HepG2 (cell line): ENCODE data around the gene HERC6. TPM values are rescaled to one million over a fixed set of nuclear protein-coding genes. Genes with fewer than 3 reads are reported as not detected.

ENCODE experiments used
- ATAC-seq: fragments of 200-7000 bp; cut with Tn5 transposase; 3 replicates; pipeline ENCODE4 v1.9.1; 2020; ENCODE audit warnings: mild to moderate bottlenecking, moderate library complexity
- BruUV-seq: library from RNA; stranded (reverse); fragments of 400-500 nt; replicated peaks from 2 replicates; lab custom pipeline; 2021; lab: Mats Ljungman, UMichigan
- CTCF ChIA-PET: fragments of 300-600 bp; formaldehyde crosslinking; extraction: SDS; loops from one replicate; lab custom pipeline; 2021; ENCODE audit warnings: low total read pairs, inconsistent platforms, low intra/inter-chr PET ratio; lab: Yijun Ruan, JAX
- POLR2A ChIA-PET: fragments of 350-600 bp; sonication (Branson Sonifier 250); formaldehyde crosslinking; loops from one replicate; lab custom pipeline; 2020; ENCODE audit warnings: antibody characterized with exemption, inconsistent platforms; lab: Yijun Ruan, JAX
- DNase-seq: peaks from one replicate; pipeline ENCODE4 v3.0.0-alpha.2; 2015; ENCODE audit warnings: low spot score
- FAIRE-seq: peaks from 3 replicates; lab custom pipeline; 2011; peaks lifted over from hg19 to GRCh38; lab: Jason Lieb, UNC
- H2AFZ ChIP-seq: one replicate; pipeline ENCODE4 v1.6.1; 2011; ENCODE audit warnings: low read length, inconsistent platforms
- H3K27ac ChIP-seq: fragments of 300-600 bp; 3 replicates; pipeline ENCODE4 v1.8.0; 2011; ENCODE audit warnings: mixed run types, mild to moderate bottlenecking, mixed read lengths, low read length, inconsistent platforms; ENCODE audit not compliant: insufficient read depth; ENCODE audit errors: extremely low read length
- H3K27me3 ChIP-seq, 2 experiments: fragments of 200-600 bp in 1 of 2; 2 replicates in 1 of 2; 3 replicates in 1 of 2; pipeline versions ENCODE4 v1.6.0 to v1.8.0; 2011; ENCODE audit warnings: low read length in 2 of 2, mild to moderate bottlenecking in 2 of 2, moderate library complexity in 2 of 2, inconsistent platforms in 1 of 2; ENCODE audit not compliant: insufficient read depth in 2 of 2, control insufficient read depth in 1 of 2
- H3K36me3 ChIP-seq, 2 experiments: fragments of 200-600 bp in 1 of 2; replicated peaks in 1 of 2; 2 replicates in 1 of 2; 3 replicates in 1 of 2; pipeline versions ENCODE4 v1.5.1 to v1.8.0; 2011; ENCODE audit warnings: low read length in 2 of 2, inconsistent platforms in 1 of 2; ENCODE audit not compliant: insufficient read depth in 2 of 2, control insufficient read depth in 1 of 2
- H3K4me1 ChIP-seq: 2 replicates; pipeline ENCODE4 v1.5.1; 2012; ENCODE audit warnings: low read length, inconsistent platforms; ENCODE audit not compliant: insufficient read depth
- H3K4me2 ChIP-seq: 2 replicates; pipeline ENCODE4 v1.6.0; 2011; ENCODE audit warnings: low read depth, low read length, inconsistent platforms
- H3K4me3 ChIP-seq, 3 experiments: fragments of 200-600 bp in 1 of 3; sonication (generic), shearing (Covaris generic) in 1 of 3; replicated peaks in 1 of 3; 2 replicates each; pipeline ENCODE4 v1.5.1; 2011 to 2016; ENCODE audit warnings: low read length in 3 of 3, inconsistent platforms in 2 of 3, low read depth in 2 of 3, mild to moderate bottlenecking in 2 of 3, control low read depth in 1 of 3, mixed read lengths in 1 of 3; ENCODE audit not compliant: insufficient read depth in 1 of 3
- H3K79me2 ChIP-seq: one replicate; pipeline ENCODE4 v1.6.1; 2011; ENCODE audit warnings: low read length, inconsistent platforms; ENCODE audit not compliant: insufficient read depth
- H3K9ac ChIP-seq: 2 replicates; pipeline ENCODE4 v1.6.0; 2011; ENCODE audit warnings: mild to moderate bottlenecking, low read depth, low read length, inconsistent platforms; ENCODE audit not compliant: insufficient read depth
- H3K9me3 ChIP-seq: 2 replicates; pipeline ENCODE4 v1.5.1; 2012; ENCODE audit warnings: mild to moderate bottlenecking, low read length
- H4K20me1 ChIP-seq: 2 replicates; pipeline ENCODE4 v1.6.0; 2011; ENCODE audit warnings: inconsistent platforms, mild to moderate bottlenecking, low read length, moderate library complexity; ENCODE audit not compliant: insufficient read depth
- NONO ChIP-seq, 2 experiments: fragments of 450-650 bp in 1 of 2; sonication (generic) in 1 of 2; formaldehyde crosslinking in 1 of 2; IDR thresholded peaks in 1 of 2; conservative IDR thresholded peaks in 1 of 2; 2 replicates each; pipeline versions ENCODE4 v1.6.1 to v1.8.0; 2017 to 2022; ENCODE audit warnings: mild to moderate bottlenecking in 1 of 2, missing genetic modification reagents in 1 of 2, moderate library complexity in 1 of 2
- SMARCE1 ChIP-seq: fragments of 450-650 bp; IDR thresholded peaks from 2 replicates; pipeline ENCODE4 v1.6.1; 2017; ENCODE audit warnings: borderline replicate concordance
- SUZ12 ChIP-seq: fragments of 150-350 bp; IDR thresholded peaks from 2 replicates; pipeline ENCODE4 v1.6.1; 2014; ENCODE audit warnings: low read depth, low read length
- TSC22D2 ChIP-seq: sonication (generic); formaldehyde crosslinking; IDR thresholded peaks from 2 replicates; pipeline ENCODE4 v1.5.1; 2020; ENCODE audit warnings: missing genetic modification reagents, mild to moderate bottlenecking, borderline replicate concordance
- YEATS4 ChIP-seq: sonication (generic); formaldehyde crosslinking; IDR thresholded peaks from 2 replicates; pipeline ENCODE4 v1.4.0; 2020; ENCODE audit warnings: missing genetic modification reagents, borderline replicate concordance
- ZBTB20 ChIP-seq: sonication (generic); formaldehyde crosslinking; IDR thresholded peaks from 2 replicates; pipeline ENCODE4 v1.8.1; 2023; ENCODE audit warnings: missing genetic modification reagents, low read depth, mild to moderate bottlenecking, borderline replicate concordance
- ZFAT ChIP-seq: sonication (generic); formaldehyde crosslinking; conservative IDR thresholded peaks from 2 replicates; pipeline ENCODE4 v1.8.1; 2023; ENCODE audit warnings: missing genetic modification reagents, inconsistent platforms
- ZNF260 ChIP-seq: sonication (generic); formaldehyde crosslinking; IDR thresholded peaks from 2 replicates; pipeline ENCODE4 v1.4.0; 2020; ENCODE audit warnings: missing genetic modification reagents, low read depth, mild to moderate bottlenecking, borderline replicate concordance
- ZNF331 ChIP-seq: sonication (generic); formaldehyde crosslinking; IDR thresholded peaks from 2 replicates; pipeline ENCODE4 v1.4.0; 2020; ENCODE audit warnings: missing genetic modification reagents
- ZNF431 ChIP-seq: sonication (generic); formaldehyde crosslinking; IDR thresholded peaks from 2 replicates; pipeline ENCODE4 v1.9.0; 2022; ENCODE audit warnings: missing genetic modification reagents, low read depth, mild to moderate bottlenecking, borderline replicate concordance
- ZNF503 ChIP-seq: sonication (generic); formaldehyde crosslinking; IDR thresholded peaks from 2 replicates; pipeline ENCODE4 v1.4.0; 2020; ENCODE audit warnings: missing genetic modification reagents
- WGBS: methylation state at CpG from one replicate; pipeline ENCODE4 v1.1.6; 2017; ENCODE audit warnings: low lambda C conversion rate; 5-methylcytosine and 5-hydroxymethylcytosine counted together
- in situ Hi-C: cut with HindIII; loops from 2 replicates; pipeline ENCODE4 v1.10.0; 2017; ENCODE audit warnings: low pct_unique_long_range_greater_than_20kb; ENCODE audit not compliant: extremely low pct_ligation_motif_present
- intact Hi-C: fragments of 100-400 bp; cut with micrococcal nuclease; formaldehyde crosslinking; loops from one replicate; pipeline ENCODE4 v1.10.0; 2022; ENCODE audit not compliant: unreplicated experiment
- polyA plus RNA-seq, 8 experiments: library from polyadenylated mRNA; depleted of rRNA in 3 of 8; stranded (reverse) in 7 of 8; unstranded in 1 of 8; fragments of >200 nt; fragmentation: Illumina TruSeq in 4 of 8; extraction: Trizol in 4 of 8; gene quantifications; 2 replicates each; pipeline versions ENCODE4 v1.2.1 to v1.2.3, GENCODE V29; 2011 to 2016; ENCODE audit warnings: low read depth in 4 of 8, missing spikeins in 1 of 8, mixed read lengths in 1 of 8; ENCODE audit not compliant: insufficient read depth in 1 of 8
- total RNA-seq, 5 experiments: library from RNA; depleted of rRNA; stranded (reverse); fragments of >200 nt; fragmentation: Illumina TruSeq; extraction: Trizol; gene quantifications; 2 replicates each; pipeline ENCODE4 v1.2.3, GENCODE V29; 2016; ENCODE audit warnings: low read depth in 1 of 5

The HERC6 gene
- total and polyA plus RNA-seq, 2 of the 13 experiments (the other 11 are each of a cell fraction or from before 2014, with no cell fraction given): 0.50 to 2.0 TPM

- TF ChIP-seq NONO (IDR thresholded peaks at IDR 0.05) (no peak), NONO (CRISPR knock-in tag; conservative IDR thresholded peaks at IDR 0.05) (no peak), YEATS4 (CRISPR knock-in tag) (no peak), ZNF260 (CRISPR knock-in tag) (no peak), ZNF331 (CRISPR knock-in tag) (no peak), SMARCE1 (no peak), TSC22D2 (CRISPR knock-in tag) (no peak), SUZ12 (no peak), ZNF431 (CRISPR knock-in tag) (no peak), ZNF503 (CRISPR knock-in tag) (no peak), ZFAT (CRISPR knock-in tag) (no peak), ZBTB20 (CRISPR knock-in tag) (no peak)
- no peak overlapping the region for H3K4me3 ChIP-seq
- in situ Hi-C loops: no loop called here
- no peaks in the 10 kb centered on the region for H3K79me2 ChIP-seq
- POLR2A ChIA-PET: no interaction called here
- DNase-seq (no peak), FAIRE-seq (no peak), ATAC-seq (no peak)
- CTCF ChIA-PET: no interaction called here
- H3K27me3 ChIP-seq: no peaks in the 10 kb centered on the region; a peak in 1 of 5 replicates
- H4K20me1 ChIP-seq: no peaks in the 10 kb centered on the region
- intact Hi-C loops: no loop called here
- no peak overlapping the region for H2AFZ ChIP-seq
- WGBS: 8% methylated on average over 1 of the region's 1 CpG
- H3K4me2 ChIP-seq: no peak overlapping the region
- no peaks in the 10 kb centered on the region for H3K9me3 ChIP-seq
- no peaks in the 10 kb centered on the region for H3K36me3 ChIP-seq
- no TSS peak for BruUV-seq
- no peak overlapping the region for H3K27ac ChIP-seq
- no peaks in the 10 kb centered on the region for H3K4me1 ChIP-seq
- H3K9ac ChIP-seq: no peak overlapping the region
These were observed 87.1 kb downstream of the HERC6 start for GRCh38 chr4:88465653-88466192.
